CMK (cell line): Measurements from ENCODE around the gene IL12A.

ENCODE experiments used
- DNase-seq: peaks from one replicate; pipeline ENCODE4 v3.0.0-alpha.2; 2010; ENCODE audit warnings: low read depth

IL12A gene

GRCh38 chr3:159989973-159990846, 1.6 kb downstream of the IL12A start:
- no peak for DNase-seq

GRCh38 chr3:159991591-159991990, 3.0 kb downstream of the IL12A start:
- no peak for DNase-seq

GRCh38 chr3:159992589-159992988, 4.0 kb downstream of the IL12A start:
- no peak for DNase-seq

- DNase-seq, result no peak
These were observed 5.5 kb downstream of the IL12A start for GRCh38 chr3:159994182-159994581.

DNA sequence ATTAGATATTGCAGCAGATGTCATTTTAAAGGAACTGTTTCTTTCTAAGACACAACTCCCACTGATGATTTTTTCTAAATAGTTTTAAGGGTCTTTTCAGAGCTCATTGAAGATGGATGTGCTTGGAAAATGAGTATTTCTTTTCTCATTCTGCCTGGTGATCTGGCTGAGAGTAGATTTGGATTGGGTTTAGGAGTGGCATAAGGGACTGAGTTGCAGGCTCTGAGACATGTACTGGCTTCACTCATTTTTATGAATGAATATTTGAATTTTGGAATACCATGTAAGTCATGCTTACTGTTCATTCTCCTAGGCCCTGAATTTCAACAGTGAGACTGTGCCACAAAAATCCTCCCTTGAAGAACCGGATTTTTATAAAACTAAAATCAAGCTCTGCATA, 6.5 kb downstream of the IL12A start:
- DNase-seq, result no peak

GRCh38 chr3:159996018-159996417, 7.4 kb downstream of the IL12A start:
- no peak for DNase-seq

- no peak for DNase-seq
These were observed 8.3 kb downstream of the IL12A start for GRCh38 chr3:159996959-159997358.

DNA sequence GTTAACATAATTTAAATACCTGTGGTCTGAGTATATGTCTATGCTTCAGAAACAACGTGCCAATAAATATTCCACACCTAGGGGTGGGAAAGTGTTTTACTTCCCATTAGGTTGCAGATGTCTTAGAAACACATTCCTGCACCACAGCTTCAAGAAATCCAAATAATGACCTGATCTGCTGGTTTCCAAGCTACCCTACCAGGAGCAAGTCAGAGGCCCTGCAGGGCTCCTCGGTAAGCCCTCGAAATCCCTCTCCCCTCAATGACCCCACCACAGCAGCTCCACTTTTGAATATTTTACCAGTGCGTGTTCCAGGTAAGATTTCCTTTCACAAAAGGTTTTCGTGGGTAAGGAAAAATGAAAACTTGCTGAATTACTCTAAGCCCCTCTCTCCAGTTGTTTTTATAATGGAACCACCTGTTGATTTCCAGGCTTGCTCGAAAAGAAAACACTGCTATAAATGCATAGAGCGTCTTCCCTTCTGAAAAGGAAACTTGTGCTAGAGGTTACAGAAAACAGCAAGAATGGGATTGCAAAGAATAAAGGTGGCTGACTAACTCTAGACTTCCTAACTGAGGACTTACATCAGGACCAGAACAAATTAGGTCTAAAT, 12.6 kb downstream of the IL12A start:
- no peak for DNase-seq

GRCh38 chr3:160001850-160002623, 13.4 kb downstream of the IL12A start:
- no peak for DNase-seq

DNA sequence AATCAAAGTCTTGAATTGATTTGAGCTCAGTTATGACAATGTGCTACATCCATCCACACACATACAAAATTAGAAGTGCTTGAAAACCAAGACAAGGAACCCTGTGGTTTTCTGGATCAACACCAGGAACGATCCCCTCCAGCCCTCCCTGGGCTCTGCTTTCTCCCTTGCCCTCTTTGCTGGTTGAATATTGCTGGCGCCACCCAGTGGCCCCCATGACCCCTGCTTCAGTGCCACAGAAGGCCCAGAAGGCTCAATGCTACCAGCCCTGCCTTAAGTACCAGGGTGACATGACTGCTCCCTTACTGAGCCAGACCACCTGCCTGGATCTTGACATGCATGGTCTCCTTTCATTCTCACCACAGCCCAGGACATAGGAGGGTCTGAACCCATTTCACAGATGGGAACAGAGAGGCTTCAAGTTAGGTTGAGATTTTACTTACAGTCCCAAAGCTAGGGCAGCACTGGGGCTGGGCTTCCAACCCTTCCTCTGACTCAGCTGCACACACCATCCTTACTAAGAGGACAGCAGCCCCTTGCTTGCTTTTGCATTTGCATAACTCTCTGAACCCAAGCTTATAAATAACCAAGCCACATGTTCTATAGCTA, 15.0 kb downstream of the IL12A start:
- DNase-seq, result no peak

GRCh38 chr3:160005004-160005403, 16.4 kb downstream of the IL12A start:
- DNase-seq, result no peak

GRCh38 chr3:160006282-160007163, 17.9 kb downstream of the IL12A start:
- no peak for DNase-seq

DNA sequence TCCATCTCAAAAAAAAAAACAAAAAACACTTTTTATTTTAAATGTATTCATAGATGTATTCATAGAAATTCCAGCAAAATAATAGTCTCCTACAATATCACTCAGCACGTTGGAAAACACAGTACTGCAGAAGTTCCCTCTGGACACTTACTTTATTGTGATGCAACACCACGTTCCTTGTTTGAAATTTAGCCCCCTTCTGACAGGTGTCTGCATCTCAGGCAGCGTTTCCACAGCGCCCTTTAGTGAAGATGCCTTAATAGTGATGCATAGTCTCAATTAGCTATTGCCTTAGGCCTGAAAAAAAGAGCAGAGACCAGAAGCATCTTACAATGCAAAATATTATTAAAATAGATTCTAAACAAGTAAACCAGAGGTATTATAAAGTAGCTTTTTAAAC, 20.3 kb downstream of the IL12A start:
- DNase-seq, result no peak

GRCh38 chr3:160009525-160009924, 20.9 kb downstream of the IL12A start:
- DNase-seq, result no peak

DNA sequence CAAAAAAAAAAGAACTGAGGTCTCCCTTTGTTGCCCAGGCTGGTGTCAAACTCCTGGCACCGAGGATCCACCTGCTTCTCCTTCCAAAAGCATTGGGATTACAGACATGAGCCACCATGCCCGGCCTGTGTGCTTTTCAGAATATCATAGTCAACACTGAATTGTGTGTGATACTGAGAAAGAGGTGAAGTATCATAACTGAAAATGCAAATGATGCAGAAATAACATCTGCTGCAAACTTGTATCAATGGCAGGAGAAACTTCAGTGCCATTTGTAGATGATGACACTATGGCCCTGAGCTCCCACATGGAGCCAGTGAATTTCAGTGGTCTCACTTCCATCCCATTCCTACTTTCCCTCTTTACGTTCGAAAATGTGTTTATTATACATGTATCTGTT, 21.9 kb downstream of the IL12A start:
- no peak for DNase-seq

DNA sequence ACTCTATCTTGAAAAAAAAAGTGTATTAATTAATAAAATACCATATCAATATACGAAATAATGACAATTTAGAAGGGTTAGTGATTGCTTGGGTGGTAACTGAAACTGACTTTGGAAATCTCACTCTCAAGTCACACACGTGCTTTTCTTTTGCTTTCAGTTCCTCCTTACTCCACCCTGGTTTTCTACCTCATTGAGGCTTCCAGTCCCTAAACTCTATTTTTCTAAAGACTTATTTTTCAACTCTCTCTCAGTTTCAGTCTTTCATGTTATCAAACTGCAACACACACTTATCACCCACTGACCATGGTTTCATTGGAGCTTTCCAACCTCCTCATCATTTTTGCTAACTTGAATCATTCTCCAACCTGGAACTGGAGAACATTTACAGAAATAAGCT, 23.5 kb downstream of the IL12A start:
- DNase-seq, result no peak

DNA sequence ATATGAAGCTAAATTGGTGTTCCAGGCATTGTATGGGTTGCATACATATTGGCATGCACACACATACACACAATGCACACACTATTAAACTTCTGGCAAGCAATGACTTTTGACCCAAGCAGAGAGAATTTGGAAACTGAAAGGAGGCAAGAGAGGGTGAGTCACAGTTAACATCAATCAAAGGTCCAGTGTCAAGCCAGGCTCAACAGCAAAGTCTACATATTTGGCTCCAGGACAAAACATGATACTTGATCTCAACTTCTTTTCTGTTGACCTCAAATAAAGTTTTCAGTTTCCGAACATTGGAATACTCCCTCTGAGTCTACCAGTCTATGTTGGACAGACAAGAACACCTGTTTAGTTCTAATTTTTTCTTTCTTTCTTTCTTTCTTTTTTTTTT, 28.3 kb downstream of the IL12A start:
- no peak for DNase-seq

- DNase-seq, result no peak
These were observed 30.3 kb downstream of the IL12A start for GRCh38 chr3:160018959-160019358.

DNA sequence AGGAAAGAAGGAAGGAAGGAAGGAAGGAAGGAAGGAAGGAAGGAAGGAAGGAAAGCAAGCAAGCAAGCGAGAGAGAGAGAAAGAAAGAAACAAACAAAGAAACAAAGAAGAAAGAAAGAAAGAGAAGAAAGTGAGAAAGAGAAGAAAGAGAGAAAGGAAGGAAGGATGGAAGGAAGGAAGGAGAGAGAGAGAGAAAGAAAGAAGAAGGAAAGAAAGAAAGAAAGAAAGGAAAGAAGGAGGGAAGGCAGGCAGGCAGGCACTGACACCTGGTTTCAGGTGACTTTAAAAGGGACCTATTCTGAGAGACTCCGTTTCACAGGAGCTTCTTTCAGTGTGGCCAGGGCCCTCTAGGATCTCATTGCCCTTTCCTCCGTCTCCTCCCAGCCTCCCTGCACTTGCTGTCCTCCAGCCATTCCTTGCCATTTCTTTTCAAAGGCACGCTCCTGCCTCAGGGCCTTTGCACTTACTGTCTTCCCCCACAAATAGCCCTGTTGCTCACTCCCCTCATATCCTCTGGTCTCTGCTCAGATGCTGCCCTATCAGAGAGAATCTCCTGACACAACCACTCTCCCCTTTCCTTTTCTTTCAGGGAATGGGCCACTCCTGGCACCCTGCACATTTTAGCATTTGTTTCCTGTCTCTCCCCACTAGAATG, 31.5 kb downstream of the IL12A start:
- no peak for DNase-seq

DNA sequence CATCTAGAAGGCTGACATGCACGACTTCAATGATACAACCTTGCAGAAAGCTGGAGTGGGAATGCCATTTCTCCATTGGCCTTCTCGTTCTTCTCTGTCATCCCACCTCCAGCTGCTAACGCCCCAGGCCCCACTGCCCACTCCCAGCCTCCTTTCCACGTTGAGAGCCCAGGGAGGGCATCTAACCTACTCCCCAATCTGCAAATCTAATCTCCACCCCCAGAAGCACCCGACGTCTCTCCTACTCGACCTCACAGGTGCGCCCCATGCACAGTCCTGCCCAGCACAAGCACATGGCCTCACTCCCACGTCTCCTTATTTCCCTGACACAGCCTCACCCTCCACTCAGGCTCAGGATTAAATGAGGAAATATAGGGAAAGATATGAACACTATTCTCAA, 33.4 kb downstream of the IL12A start:
- DNase-seq, result no peak

DNA sequence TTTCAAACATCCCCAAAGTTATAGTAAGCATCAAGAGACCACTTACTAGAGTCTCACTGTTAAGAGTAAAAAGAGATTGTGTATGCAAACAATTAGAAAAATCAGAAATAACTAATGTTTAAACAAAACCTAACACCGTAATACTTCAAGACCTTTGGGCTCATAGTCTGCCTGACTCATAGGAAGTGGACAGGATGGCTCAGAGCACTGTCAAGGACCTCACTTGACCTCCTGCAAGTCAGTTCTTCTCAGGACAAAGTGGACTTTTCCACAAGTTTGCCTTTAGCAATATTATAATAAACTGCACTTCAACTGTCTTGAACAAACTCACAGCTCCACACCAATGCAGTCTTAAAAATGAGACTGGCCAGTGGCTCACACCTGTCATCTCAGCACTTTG, 34.8 kb downstream of the IL12A start:
- DNase-seq, result no peak
